Measurements from ENCODE around the gene FRAS1. TPM values are rescaled to one million over a fixed set of nuclear protein-coding genes. Genes with fewer than 3 reads are reported as not detected.

Gene FRAS1
- total RNA-seq, 1 donor from 2014 or later, result not detected

DNA sequence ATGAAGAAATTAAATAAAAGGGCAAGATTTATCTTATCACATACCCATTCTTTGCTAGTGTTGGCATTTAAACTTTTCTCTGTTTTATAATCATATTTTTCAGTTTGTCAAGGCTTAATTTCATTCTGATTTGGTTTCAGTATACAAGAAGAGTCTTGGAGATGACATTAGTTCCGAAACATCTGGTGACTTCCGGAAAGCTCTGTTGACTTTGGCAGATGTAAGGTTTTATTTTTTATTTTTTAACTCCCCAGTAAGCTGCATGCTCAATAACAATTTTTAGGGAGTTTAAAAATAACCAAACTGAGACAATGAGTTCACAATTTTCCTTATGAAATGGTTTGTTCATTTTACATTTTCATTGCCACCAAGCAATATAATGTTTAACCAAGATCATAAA lies 534.3 kb downstream of the FRAS1 start:
- intact Hi-C loops (cut with micrococcal nuclease), result no loop called here
- DNase-seq, result no peak
- ATAC-seq (ENCODE audit: low read depth), result no peak
- ChIA-PET POLR2A (no interaction called here), CTCF (interaction anchor here (1.5 to 2.4 kb wide), 2 partner anchors 19 to 272 kb away, joined by 4 to 18 read pairs; no protein-coding TSS in a partner anchor)
- Mint-ChIP-seq H3K9me3 (no peaks in the 10 kb centered on the region), H3K4me1 (peaks cover 22% of the 10 kb centered on the region), H3K36me3 (ENCODE audit: low read depth) (no peaks in the 10 kb centered on the region), H3K27me3 (no peaks in the 10 kb centered on the region), H3K4me3 (no peak overlapping the region), H3K27ac (no peak overlapping the region)
- TF ChIP-seq, protein P1, sequence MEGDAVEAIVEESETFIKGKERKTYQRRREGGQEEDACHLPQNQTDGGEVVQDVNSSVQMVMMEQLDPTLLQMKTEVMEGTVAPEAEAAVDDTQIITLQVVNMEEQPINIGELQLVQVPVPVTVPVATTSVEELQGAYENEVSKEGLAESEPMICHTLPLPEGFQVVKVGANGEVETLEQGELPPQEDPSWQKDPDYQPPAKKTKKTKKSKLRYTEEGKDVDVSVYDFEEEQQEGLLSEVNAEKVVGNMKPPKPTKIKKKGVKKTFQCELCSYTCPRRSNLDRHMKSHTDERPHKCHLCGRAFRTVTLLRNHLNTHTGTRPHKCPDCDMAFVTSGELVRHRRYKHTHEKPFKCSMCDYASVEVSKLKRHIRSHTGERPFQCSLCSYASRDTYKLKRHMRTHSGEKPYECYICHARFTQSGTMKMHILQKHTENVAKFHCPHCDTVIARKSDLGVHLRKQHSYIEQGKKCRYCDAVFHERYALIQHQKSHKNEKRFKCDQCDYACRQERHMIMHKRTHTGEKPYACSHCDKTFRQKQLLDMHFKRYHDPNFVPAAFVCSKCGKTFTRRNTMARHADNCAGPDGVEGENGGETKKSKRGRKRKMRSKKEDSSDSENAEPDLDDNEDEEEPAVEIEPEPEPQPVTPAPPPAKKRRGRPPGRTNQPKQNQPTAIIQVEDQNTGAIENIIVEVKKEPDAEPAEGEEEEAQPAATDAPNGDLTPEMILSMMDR (IDR thresholded peaks at IDR 0.05), result no peak

DNA sequence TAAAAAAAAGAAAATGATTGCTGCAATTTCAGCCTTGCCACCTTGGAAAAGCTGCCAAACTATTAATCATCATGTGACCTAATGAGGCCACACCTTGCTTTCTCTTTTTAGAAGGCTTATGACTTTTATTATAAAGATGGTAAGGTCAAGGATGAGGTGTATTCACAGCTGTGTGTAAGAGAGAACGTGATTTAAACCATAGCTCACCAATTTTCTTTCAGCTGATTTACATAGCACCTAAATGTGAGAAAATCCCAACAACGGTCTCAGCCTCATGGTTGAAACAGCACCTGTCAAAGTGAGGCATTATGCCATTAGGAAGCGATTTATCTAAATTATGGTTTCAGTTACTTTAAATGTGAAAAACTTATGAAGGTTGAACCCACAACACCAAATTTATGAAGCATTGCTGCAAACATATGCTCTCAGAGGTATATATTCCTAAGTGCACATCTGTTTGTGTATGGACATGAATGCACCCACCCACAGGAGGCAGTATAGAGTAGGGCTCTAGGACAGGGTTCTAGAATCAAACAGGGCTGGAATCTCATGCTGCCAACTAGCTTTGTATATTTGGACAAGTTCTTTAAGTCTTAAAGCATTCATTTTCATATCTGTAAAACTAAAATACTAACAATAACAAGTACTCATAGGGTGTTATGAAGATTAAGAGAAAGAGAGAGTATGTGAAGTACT lies 535.1 kb downstream of the FRAS1 start:
- Mint-ChIP-seq H3K4me1 (peaks cover 22% of the 10 kb centered on the region), H3K36me3 (ENCODE audit: low read depth) (no peaks in the 10 kb centered on the region), H3K4me3 (no peak overlapping the region), H3K27me3 (no peaks in the 10 kb centered on the region), H3K9me3 (no peaks in the 10 kb centered on the region), H3K27ac (no peak overlapping the region)
- ChIA-PET POLR2A (no interaction called here), CTCF (interaction anchor here (0.7 to 2.4 kb wide), 5 partner anchors 8 to 360 kb away, joined by 3 to 18 read pairs (median 3); no protein-coding TSS in a partner anchor)
- DNase-seq (no peak), ATAC-seq (ENCODE audit: low read depth) (no peak)
- intact Hi-C loops (cut with micrococcal nuclease), result no loop called here
- TF ChIP-seq, protein P1 (IDR thresholded peaks at IDR 0.05), result no peak

Other genes with a start within 250 kb of the FRAS1 start
- 72.2 and 75.3 TPM in 2 replicates for gene CNOT6L, start 238.0 kb upstream of the FRAS1 start, total RNA-seq
- 31.7 and 38.3 TPM in 2 replicates for gene MRPL1, start 194.5 kb upstream of the FRAS1 start, total RNA-seq

Measured in activated B cell treated with CpG ODN at 0.5 μM for 24 hours (primary cell).